Tibial artery (tissue), 4 donors: ENCODE measurements around the gene FFAR3.

ENCODE experiments used
- DNase-seq, 2 donors: peaks; one replicate each; pipeline ENCODE4 v3.0.0-alpha.2; 2019
- H3K27ac ChIP-seq, 2 donors: fragments of 200-600 bp; sonication (generic) in 1 of 2; 1 replicate in 1 of 2; 2 replicates in 1 of 2; pipeline ENCODE4 v1.5.1; 2018 to 2019; ENCODE audit warnings: mild to moderate bottlenecking in 1 of 2
- H3K27me3 ChIP-seq, 2 donors: fragments of 200-600 bp; sonication (generic) in 1 of 2; one replicate each; pipeline versions ENCODE4 v1.5.1 to v1.6.0; 2016 to 2019
- H3K36me3 ChIP-seq, 3 donors: fragments of 200-600 bp; sonication (generic) in 2 of 3; one replicate each; pipeline ENCODE4 v1.5.1; 2016 to 2019; ENCODE audit warnings: mild to moderate bottlenecking in 2 of 3
- H3K4me1 ChIP-seq, 4 donors: fragments of 200-600 bp; sonication (generic) in 2 of 4; 1 replicate in 3 of 4; 2 replicates in 1 of 4; pipeline ENCODE4 v1.5.1; 2016 to 2019
- H3K4me3 ChIP-seq, 2 donors: fragments of 200-600 bp; sonication (generic) in 1 of 2; 1 replicate in 1 of 2; 2 replicates in 1 of 2; pipeline ENCODE4 v1.5.1; 2018 to 2019; ENCODE audit warnings: mild to moderate bottlenecking in 2 of 2
- H3K9me3 ChIP-seq, 3 donors: fragments of 200-600 bp; sonication (generic) in 1 of 3; one replicate each; pipeline ENCODE4 v1.5.1; 2016 to 2019
- intact Hi-C: fragments of 100-400 bp; cut with DNase I; formaldehyde crosslinking; loops from one replicate; pipeline ENCODE4 v1.15.0; 2023; ENCODE audit warnings: low total_unique reads
- TF ChIP-seq, protein P1 (sequence below), 2 experiments: fragments of 200-600 bp in 1 of 2; fragments of 450-650 bp in 1 of 2; IDR thresholded peaks; one replicate each; pipeline ENCODE4 v1.5.1; 2017 to 2019; ENCODE audit warnings: antibody characterized with exemption in 2 of 2, mild to moderate bottlenecking in 1 of 2, moderate library complexity in 1 of 2

Gene FFAR3

GRCh38 chr19:35348911-35349611 lies 9.2 kb upstream of the FFAR3 start:
- no peaks in the 10 kb centered on the region for H3K4me1 ChIP-seq
- no peak overlapping the region for H3K4me3 ChIP-seq
- H3K36me3 ChIP-seq: no peaks in the 10 kb centered on the region
- intact Hi-C loops: no loop called here
- H3K9me3 ChIP-seq: no peaks in the 10 kb centered on the region
- no peak overlapping the region for H3K27ac ChIP-seq
- TF ChIP-seq, protein P1, sequence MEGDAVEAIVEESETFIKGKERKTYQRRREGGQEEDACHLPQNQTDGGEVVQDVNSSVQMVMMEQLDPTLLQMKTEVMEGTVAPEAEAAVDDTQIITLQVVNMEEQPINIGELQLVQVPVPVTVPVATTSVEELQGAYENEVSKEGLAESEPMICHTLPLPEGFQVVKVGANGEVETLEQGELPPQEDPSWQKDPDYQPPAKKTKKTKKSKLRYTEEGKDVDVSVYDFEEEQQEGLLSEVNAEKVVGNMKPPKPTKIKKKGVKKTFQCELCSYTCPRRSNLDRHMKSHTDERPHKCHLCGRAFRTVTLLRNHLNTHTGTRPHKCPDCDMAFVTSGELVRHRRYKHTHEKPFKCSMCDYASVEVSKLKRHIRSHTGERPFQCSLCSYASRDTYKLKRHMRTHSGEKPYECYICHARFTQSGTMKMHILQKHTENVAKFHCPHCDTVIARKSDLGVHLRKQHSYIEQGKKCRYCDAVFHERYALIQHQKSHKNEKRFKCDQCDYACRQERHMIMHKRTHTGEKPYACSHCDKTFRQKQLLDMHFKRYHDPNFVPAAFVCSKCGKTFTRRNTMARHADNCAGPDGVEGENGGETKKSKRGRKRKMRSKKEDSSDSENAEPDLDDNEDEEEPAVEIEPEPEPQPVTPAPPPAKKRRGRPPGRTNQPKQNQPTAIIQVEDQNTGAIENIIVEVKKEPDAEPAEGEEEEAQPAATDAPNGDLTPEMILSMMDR (IDR thresholded peaks at IDR 0.05): no peak
- H3K27me3 ChIP-seq: peaks cover 0 to 42% of the 10 kb centered on the region in 2 donors
- peak in 1 of 2 donors; percentile 40 for DNase-seq

DNA sequence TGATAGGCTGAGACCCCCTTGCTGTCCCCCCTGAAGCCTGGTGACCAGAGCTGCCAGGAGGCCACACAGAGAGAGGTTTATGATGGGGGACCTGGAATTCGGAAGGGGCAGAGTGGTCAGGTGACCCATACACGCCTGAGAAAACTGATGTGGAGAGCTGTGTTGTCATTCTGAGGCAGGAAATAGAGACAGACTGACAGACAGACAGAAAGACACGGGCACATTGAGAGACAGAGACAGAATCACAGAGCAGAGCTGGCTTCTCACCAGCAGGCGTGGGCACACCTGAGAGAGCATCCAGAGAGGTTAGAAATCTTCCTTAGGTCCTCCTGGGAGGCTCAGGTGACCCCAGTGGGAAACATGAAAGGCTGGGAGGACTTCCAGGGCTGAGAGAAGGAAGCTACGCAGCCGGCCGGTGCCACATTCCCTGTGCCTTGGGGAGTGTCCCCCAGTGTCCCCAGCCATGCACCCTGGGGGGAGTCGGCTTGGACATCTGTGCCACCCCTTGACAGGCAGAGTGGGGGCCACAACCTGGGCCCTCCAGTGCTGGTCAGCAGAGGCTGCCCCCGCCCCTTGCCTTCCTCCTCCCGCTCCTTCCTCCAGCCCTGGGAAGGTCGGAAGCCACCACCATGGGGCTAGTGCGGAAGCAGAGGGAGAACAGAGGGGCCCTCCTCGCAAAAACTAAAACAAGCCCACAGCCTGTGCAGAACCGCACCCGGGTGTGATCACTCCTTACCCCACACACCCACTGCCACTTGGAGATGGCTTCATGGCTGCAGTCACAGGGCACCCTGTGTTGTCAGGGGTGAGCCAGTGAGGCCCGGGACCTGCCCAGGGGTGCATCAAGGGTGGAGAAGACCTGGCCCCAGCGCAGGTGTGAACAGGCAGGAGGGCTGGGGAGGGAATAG lies 8.4 kb upstream of the FFAR3 start:
- no peaks in the 10 kb centered on the region for H3K4me1 ChIP-seq
- intact Hi-C loops: no loop called here
- TF ChIP-seq, protein P1 (IDR thresholded peaks at IDR 0.05): no peak
- no peak overlapping the region for H3K4me3 ChIP-seq
- H3K27me3 ChIP-seq: peaks cover 0 to 42% of the 10 kb centered on the region in 2 donors
- no peaks in the 10 kb centered on the region for H3K36me3 ChIP-seq
- H3K9me3 ChIP-seq: no peaks in the 10 kb centered on the region
- peak in 1 of 2 donors; percentile 61 for DNase-seq
- H3K27ac ChIP-seq: no peak overlapping the region

DNA sequence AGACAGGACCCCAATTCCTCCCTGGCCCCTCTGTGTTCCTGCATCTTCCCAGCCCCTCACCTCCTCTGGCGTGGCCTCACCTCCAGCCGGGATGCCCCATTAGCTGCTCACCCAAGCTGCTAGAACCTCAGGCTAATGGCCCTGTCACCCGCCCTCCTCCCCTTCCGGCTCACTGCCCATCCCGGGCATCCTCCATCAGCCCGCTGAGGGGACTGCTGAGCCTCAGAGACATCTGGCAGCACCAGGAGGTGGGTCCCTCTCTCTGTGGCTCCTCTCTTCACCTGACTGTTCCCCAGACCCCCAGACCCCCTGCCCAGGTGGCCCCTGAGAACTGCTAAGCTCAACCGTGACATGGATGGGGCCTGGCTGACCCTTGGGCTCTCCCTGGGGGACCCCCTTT lies 7.7 kb upstream of the FFAR3 start:
- peak in 1 of 2 donors; percentile 41 for DNase-seq
- Histone ChIP-seq H3K4me3 (no peak overlapping the region), H3K9me3 (no peaks in the 10 kb centered on the region), H3K27me3 (peaks cover 0 to 46% of the 10 kb centered on the region in 2 donors), H3K27ac (no peak overlapping the region), H3K36me3 (no peaks in the 10 kb centered on the region), H3K4me1 (no peaks in the 10 kb centered on the region)
- TF ChIP-seq, protein P1 (IDR thresholded peaks at IDR 0.05): no peak
- intact Hi-C loops: no loop called here

GRCh38 chr19:35351411-35352176 lies 6.7 kb upstream of the FFAR3 start:
- H3K36me3 ChIP-seq: no peaks in the 10 kb centered on the region
- TF ChIP-seq, protein P1 (IDR thresholded peaks at IDR 0.05): no peak
- intact Hi-C loops: no loop called here
- H3K27ac ChIP-seq: no peak overlapping the region
- DNase-seq: no peak
- H3K4me3 ChIP-seq: no peak overlapping the region
- peaks cover 0 to 49% of the 10 kb centered on the region in 2 donors for H3K27me3 ChIP-seq
- no peaks in the 10 kb centered on the region for H3K9me3 ChIP-seq
- no peaks in the 10 kb centered on the region for H3K4me1 ChIP-seq

GRCh38 chr19:35352177-35352447 lies 6.1 kb upstream of the FFAR3 start:
- Histone ChIP-seq H3K9me3 (no peaks in the 10 kb centered on the region), H3K4me3 (no peak overlapping the region), H3K27ac (no peak overlapping the region), H3K36me3 (no peaks in the 10 kb centered on the region), H3K4me1 (no peaks in the 10 kb centered on the region), H3K27me3 (peaks cover 0 to 49% of the 10 kb centered on the region in 2 donors)
- TF ChIP-seq, protein P1 (IDR thresholded peaks at IDR 0.05): no peak
- intact Hi-C loops: no loop called here
- no peak for DNase-seq
